Sigmoid colon (tissue), 7 donors: ENCODE data around the gene PPIA. TPM values are rescaled to one million over a fixed set of nuclear protein-coding genes. Genes with fewer than 3 reads are reported as not detected.

ENCODE experiments used
- DNase-seq: peaks from one replicate; pipeline ENCODE4 v3.0.0-alpha.2; 2019
- H3K27ac ChIP-seq, 4 donors: fragments of 200-600 bp; sonication (generic); one replicate each; pipeline ENCODE4 v1.5.1; 2016 to 2019; ENCODE audit warnings: mild to moderate bottlenecking in 1 of 4
- H3K27me3 ChIP-seq, 3 donors: fragments of 200-600 bp; sonication (generic); one replicate each; pipeline ENCODE4 v1.5.1; 2019; ENCODE audit warnings: mild to moderate bottlenecking in 1 of 3
- H3K36me3 ChIP-seq, 4 donors: fragments of 200-600 bp; sonication (generic); one replicate each; pipeline ENCODE4 v1.5.1; 2016 to 2019
- H3K4me1 ChIP-seq, 4 donors: fragments of 200-600 bp; sonication (generic); one replicate each; pipeline ENCODE4 v1.5.1; 2017 to 2019
- H3K4me3 ChIP-seq, 4 donors: fragments of 200-600 bp; sonication (generic); one replicate each; pipeline ENCODE4 v1.5.1; 2017 to 2019; ENCODE audit warnings: mild to moderate bottlenecking in 2 of 4, moderate library complexity in 1 of 4
- H3K9me3 ChIP-seq, 4 donors: fragments of 200-600 bp in 3 of 4; sonication (generic) in 3 of 4; one replicate each; pipeline versions ENCODE4 v1.5.1 to v1.6.1; 2013 to 2019
- EP300 ChIP-seq, 4 donors: sonication (generic); formaldehyde crosslinking; IDR thresholded peaks; one replicate each; pipeline ENCODE4 v1.6.1; 2017; ENCODE audit warnings: antibody characterized with exemption in 4 of 4
- POLR2A ChIP-seq, 2 donors: fragments of 450-650 bp; IDR thresholded peaks; one replicate each; pipeline ENCODE4 v1.6.1; 2016; ENCODE audit warnings: antibody characterized with exemption in 2 of 2, mild to moderate bottlenecking in 2 of 2, moderate library complexity in 2 of 2
- POLR2AphosphoS5 ChIP-seq, 4 donors: sonication (generic); formaldehyde crosslinking; IDR thresholded peaks; one replicate each; pipeline ENCODE4 v1.6.1; 2017; ENCODE audit warnings: antibody characterized with exemption in 4 of 4
- WGBS, 2 donors: extraction: QIAGEN DNeasy Blood & Tissue Kit; methylation state at CpG; one replicate each; pipeline ENCODE4 v1.1.7; 2013; 5-methylcytosine and 5-hydroxymethylcytosine counted together
- intact Hi-C: fragments of 100-400 bp; cut with DNase I; formaldehyde crosslinking; loops from one replicate; pipeline ENCODE4 v1.15.1; 2023
- polyA plus RNA-seq, 3 donors: library from polyadenylated mRNA; stranded (reverse); fragments of 200-250 nt; gene quantifications; one replicate each; pipeline ENCODE4 v1.2.3, GENCODE V29; 2013
- total RNA-seq, 4 donors: library from RNA; depleted of rRNA; stranded (reverse); fragments of >200 nt; gene quantifications; one replicate each; pipeline ENCODE4 v1.1.0, GENCODE V29; 2016
- TF ChIP-seq, protein P1 (sequence below), 4 experiments: fragments of 450-650 bp in 3 of 4; fragments of 200-600 bp in 1 of 4; IDR thresholded peaks; one replicate each; pipeline ENCODE4 v1.5.1; 2016 to 2019; ENCODE audit warnings: antibody characterized with exemption in 4 of 4, mild to moderate bottlenecking in 3 of 4, moderate library complexity in 2 of 4
- donor health status: healthy with polysubstance abuse.
- donor health status: Bipolar disorder and iron deficiency.
- donor health status: healthy.

The PPIA gene
- total and polyA plus RNA-seq, 7 donors: 1,033 to 3,915 (median 1,396) TPM

DNA sequence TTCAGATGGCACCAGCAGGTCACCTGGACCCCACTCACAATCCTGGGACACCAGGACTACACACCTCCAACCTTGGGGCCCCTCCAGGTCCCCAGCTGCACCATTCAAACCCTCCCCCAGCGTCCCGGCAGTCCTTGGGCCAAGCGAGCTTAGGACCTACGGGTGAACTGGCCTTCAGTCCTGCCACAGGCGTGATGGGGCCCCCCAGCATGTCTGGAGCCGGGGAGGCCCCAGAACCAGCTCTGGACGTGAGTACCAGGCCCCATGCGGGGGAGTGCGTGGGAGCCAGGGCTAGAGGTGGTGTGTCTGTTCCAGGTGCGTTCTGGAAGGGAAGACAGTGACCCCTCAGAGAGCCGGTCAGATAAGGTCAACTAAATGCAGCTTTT lies 30.1 kb upstream of the PPIA start:
- H3K9me3 ChIP-seq: no peaks in the 10 kb centered on the region
- peaks cover 0 to 51% (median 45%) of the 10 kb centered on the region in 4 donors for H3K4me1 ChIP-seq
- H3K27ac ChIP-seq: no peak overlapping the region
- no peak overlapping the region for H3K4me3 ChIP-seq
- TF ChIP-seq EP300 (IDR thresholded peaks at IDR 0.05) (no peak), POLR2A (IDR thresholded peaks at IDR 0.05) (no peak), POLR2AphosphoS5 (IDR thresholded peaks at IDR 0.05) (no peak)
- TF ChIP-seq, protein P1, sequence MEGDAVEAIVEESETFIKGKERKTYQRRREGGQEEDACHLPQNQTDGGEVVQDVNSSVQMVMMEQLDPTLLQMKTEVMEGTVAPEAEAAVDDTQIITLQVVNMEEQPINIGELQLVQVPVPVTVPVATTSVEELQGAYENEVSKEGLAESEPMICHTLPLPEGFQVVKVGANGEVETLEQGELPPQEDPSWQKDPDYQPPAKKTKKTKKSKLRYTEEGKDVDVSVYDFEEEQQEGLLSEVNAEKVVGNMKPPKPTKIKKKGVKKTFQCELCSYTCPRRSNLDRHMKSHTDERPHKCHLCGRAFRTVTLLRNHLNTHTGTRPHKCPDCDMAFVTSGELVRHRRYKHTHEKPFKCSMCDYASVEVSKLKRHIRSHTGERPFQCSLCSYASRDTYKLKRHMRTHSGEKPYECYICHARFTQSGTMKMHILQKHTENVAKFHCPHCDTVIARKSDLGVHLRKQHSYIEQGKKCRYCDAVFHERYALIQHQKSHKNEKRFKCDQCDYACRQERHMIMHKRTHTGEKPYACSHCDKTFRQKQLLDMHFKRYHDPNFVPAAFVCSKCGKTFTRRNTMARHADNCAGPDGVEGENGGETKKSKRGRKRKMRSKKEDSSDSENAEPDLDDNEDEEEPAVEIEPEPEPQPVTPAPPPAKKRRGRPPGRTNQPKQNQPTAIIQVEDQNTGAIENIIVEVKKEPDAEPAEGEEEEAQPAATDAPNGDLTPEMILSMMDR (IDR thresholded peaks at IDR 0.05): no peak
- peaks cover 25 to 59% (median 50%) of the 10 kb centered on the region in 4 donors for H3K36me3 ChIP-seq
- intact Hi-C loops: no loop called here
- H3K27me3 ChIP-seq: no peaks in the 10 kb centered on the region
- 94 to 95% methylated on average over 11 of the region's 11 CpGs for WGBS, 2 donors
- DNase-seq: no peak

DNA sequence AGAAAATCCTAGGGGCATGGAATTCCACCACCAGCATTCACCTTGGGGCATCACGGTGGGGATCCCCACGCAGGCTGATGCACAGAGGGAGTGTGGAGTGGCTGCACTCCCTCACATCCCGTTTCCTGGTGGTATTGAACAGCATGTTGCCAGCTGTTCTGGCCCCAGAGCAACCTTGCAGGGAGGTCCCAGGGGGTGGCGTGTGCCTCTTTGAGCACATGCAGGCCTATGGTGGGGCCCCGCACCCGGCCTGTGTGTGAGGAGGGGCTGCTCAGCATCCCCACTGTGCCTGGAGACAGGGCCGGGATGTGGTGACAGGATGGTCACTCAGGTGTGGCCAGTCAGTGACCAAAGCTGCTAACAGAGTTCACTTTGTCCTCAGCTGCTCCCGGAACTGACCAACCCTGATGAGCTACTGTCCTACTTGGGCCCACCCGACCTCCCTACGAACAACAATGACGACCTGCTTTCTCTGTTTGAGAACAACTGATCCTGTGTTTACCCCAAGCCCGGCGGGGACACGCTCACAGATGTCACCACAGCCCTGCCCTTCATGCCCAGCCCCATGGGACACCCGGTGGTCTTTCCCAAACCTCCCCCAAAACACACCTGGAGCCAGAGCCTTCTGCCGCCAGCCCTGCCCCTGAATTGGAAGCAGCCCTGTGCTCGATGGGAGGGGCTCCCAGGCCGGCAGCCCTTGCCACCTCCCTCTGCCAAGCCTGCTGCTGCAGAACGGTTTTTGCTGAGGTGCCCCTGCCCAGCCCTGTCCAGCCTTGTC lies 29.2 kb upstream of the PPIA start:
- TF ChIP-seq POLR2AphosphoS5 (IDR thresholded peaks at IDR 0.05): no peak
- no peak for TF ChIP-seq EP300 (IDR thresholded peaks at IDR 0.05)
- no peak for TF ChIP-seq POLR2A (IDR thresholded peaks at IDR 0.05)
- TF ChIP-seq, protein P1 (IDR thresholded peaks at IDR 0.05): no peak
- peaks cover 0 to 43% (median 39%) of the 10 kb centered on the region in 4 donors for H3K4me1 ChIP-seq
- H3K36me3 ChIP-seq: peaks cover 25 to 53% (median 48%) of the 10 kb centered on the region in 4 donors

DNA sequence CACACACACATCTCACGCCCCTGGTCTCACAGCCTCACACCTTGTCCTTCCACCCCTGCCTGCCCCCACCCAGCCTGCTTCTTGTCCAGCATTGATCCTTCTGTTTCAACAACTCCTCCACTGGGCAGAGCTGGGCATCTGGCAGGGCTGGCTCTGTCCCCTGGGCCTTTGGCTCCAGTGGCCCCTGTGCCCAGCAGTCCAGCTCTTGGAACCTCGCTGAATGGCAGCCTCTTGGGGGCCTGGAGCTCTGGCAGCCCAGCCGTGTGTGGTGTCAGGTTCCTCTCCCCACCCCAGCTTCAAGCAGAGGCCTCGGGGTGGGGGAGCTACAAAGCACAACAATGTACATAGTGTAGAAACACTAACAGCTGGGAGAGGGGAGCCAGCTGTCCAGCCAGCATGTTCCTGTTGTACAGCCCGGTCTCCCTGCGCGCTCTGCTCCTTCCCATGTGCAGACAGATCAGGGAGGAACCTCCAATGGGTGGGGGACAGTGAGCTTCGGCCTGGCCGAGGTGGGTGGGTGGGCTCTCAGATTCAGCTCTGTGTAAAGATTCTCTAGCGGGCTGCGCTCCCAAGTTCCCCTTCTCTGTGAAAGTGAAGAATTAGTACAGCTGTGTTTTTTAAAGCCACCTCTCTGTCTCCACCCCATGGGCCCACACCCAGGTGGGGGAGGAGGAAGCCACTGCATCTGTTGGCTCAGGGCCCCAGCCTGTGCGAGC lies 28.4 kb upstream of the PPIA start:
- no peaks in the 10 kb centered on the region for H3K27me3 ChIP-seq
- no peaks in the 10 kb centered on the region for H3K9me3 ChIP-seq
- peaks cover 0 to 39% (median 36%) of the 10 kb centered on the region in 4 donors for H3K4me1 ChIP-seq
- 22 to 37% methylated on average over 12 of the region's 12 CpGs for WGBS, 2 donors
- H3K36me3 ChIP-seq: peaks cover 25 to 46% (median 42%) of the 10 kb centered on the region in 4 donors
- peak overlapping the region in 2 of 4 donors; percentile 17 to 19 for H3K4me3 ChIP-seq
- DNase-seq: peak; percentile 93
- intact Hi-C loops: loop anchor here (2.0 kb wide), 1 partner anchor 27 kb away; no protein-coding TSS in a partner anchor
- TF ChIP-seq, protein P1 (IDR thresholded peaks at IDR 0.05): no peak
- TF ChIP-seq EP300 (IDR thresholded peaks at IDR 0.05): no peak
- TF ChIP-seq POLR2A (IDR thresholded peaks at IDR 0.05): no peak
- TF ChIP-seq POLR2AphosphoS5 (IDR thresholded peaks at IDR 0.05): peak in 2 of 4 donors; percentile 31 to 40
- peak overlapping the region; percentile 72 to 86 (median 81) for H3K27ac ChIP-seq

More for the DNA sequence above, 29.2 kb upstream of the PPIA start:
- no peaks in the 10 kb centered on the region for H3K27me3 ChIP-seq
- H3K9me3 ChIP-seq: no peaks in the 10 kb centered on the region
- DNase-seq: peak; percentile 65
- no peak overlapping the region for H3K4me3 ChIP-seq
- 73 to 77% methylated on average over 19 of the region's 19 CpGs for WGBS, 2 donors
- intact Hi-C loops: no loop called here
- peak overlapping the region; percentile 72 to 86 (median 81) for H3K27ac ChIP-seq

DNA sequence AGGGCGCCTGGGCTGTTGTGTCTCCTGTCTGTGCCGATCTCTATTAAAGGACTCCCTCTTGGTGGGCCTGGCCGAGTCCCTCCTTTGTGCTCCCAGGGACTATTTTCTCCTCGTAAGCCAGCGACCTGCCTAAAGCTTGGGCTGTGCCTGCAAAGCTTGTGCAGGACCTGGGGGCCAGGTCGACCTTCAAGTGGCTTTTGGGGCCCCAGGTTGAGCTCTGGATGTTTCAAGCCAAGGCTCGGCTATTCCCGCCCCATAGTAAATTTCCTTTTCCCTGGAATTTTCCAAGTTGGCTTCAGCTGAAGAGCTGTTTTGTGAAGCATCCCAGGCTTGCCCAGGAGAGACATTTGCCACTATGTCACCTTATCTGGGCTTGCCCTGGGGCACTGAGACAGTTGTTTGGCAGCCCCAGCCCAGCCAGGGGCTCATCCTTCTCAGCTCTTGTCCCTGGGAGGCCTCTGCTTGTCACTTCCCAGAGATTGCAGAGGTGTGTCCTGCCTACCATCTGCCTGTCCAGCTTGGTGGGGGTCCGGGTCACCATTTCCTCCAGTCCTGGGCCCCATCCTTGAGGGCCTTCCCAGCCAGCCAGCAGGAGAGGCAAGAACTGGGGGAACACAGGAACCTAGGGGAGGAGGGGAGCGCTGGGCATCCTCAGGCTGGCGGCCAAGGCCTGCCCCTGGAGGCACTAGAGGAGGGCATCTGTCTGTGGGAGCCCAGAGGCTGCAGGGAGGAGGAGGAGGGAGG lies 27.7 kb upstream of the PPIA start:
- Histone ChIP-seq H3K36me3 (peaks cover 22 to 38% (median 34%) of the 10 kb centered on the region in 4 donors), H3K27ac (peak overlapping the region; percentile 72 to 86 (median 81)), H3K4me3 (peak overlapping the region in 2 of 4 donors; percentile 17 to 19), H3K4me1 (peaks cover 0 to 39% (median 36%) of the 10 kb centered on the region in 4 donors), H3K27me3 (no peaks in the 10 kb centered on the region), H3K9me3 (no peaks in the 10 kb centered on the region)
- DNase-seq: no peak
- intact Hi-C loops: loop anchor here (2.0 kb wide), 1 partner anchor 26 kb away; no protein-coding TSS in a partner anchor
- 25 to 56% methylated on average over 11 of the region's 11 CpGs for WGBS, 2 donors
- no peak for TF ChIP-seq POLR2A (IDR thresholded peaks at IDR 0.05)
- no peak for TF ChIP-seq POLR2AphosphoS5 (IDR thresholded peaks at IDR 0.05)
- TF ChIP-seq, protein P1 (IDR thresholded peaks at IDR 0.05): no peak
- TF ChIP-seq EP300 (IDR thresholded peaks at IDR 0.05): no peak
